Hepatocyte (in vitro differentiated cells): ENCODE data around the gene SBNO1.

Experiments used
- CTCF ChIP-seq: fragments of 200-600 bp; sonication (generic); IDR thresholded peaks from 2 replicates; pipeline ENCODE4 v1.5.1; 2016; ENCODE audit warnings: antibody characterized with exemption, mild to moderate bottlenecking; ENCODE audit not compliant: poor library complexity
- EZH2phosphoT487 ChIP-seq: fragments of 200-600 bp; sonication (generic); IDR thresholded peaks from one replicate; pipeline ENCODE4 v1.6.1; 2018; ENCODE audit warnings: antibody characterized with exemption, mild to moderate bottlenecking, low read depth, moderate library complexity; ENCODE audit not compliant: unreplicated experiment, severe bottlenecking

DNA sequence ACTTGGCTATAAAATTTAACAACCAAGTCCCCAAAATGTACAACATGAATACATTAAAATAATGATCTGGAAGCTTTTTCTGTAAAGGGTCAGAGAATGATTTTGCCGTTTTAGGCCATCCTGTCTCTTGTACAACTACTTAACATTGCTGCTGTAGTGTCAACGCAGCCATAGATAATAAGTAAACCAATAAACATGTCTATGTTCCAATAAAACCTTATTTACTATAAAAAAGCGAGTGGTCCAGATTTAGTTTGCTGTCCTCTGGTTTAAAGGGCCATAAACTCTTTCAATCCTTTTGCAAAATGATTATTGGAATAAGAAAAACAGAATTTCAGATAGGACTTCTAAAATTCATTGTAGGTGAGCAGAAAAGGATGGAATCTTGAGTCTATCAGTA is 29.2 kb downstream of the SBNO1 start:
- TF ChIP-seq CTCF (no peak), EZH2phosphoT487 (no peak)
